NCI-H146 (cell line): ENCODE data around the gene PTPN1.
"Not testable (repeated sequence)": the region's sequence is repeated elsewhere in the genome, so short reads cannot be mapped to it uniquely, and the experiment has no call there.

ENCODE experiments used
- DNase-seq: peaks from one replicate; lab custom pipeline; 2025; lab: John Stamatoyannopoulos, UW

Gene PTPN1

GRCh38 chr20:50481741-50482140 lies 28.4 kb upstream of the PTPN1 start:
- DNase-seq: no peak

- no peak for DNase-seq
Observed at GRCh38 chr20:50482396-50482981, 27.7 kb upstream of the PTPN1 start.

GRCh38 chr20:50484271-50484976 lies 25.8 kb upstream of the PTPN1 start:
- DNase-seq: no peak

GRCh38 chr20:50487397-50487796 lies 22.8 kb upstream of the PTPN1 start:
- no peak for DNase-seq

- DNase-seq: no peak
Observed at GRCh38 chr20:50488236-50488806, 21.9 kb upstream of the PTPN1 start.

- DNase-seq: no peak
Observed at GRCh38 chr20:50491168-50491567, 19.0 kb upstream of the PTPN1 start.

GRCh38 chr20:50491926-50492634 lies 18.1 kb upstream of the PTPN1 start:
- DNase-seq: peak; percentile 49

GRCh38 chr20:50493881-50494253 lies 16.3 kb upstream of the PTPN1 start:
- no peak for DNase-seq

GRCh38 chr20:50494428-50494827 lies 15.8 kb upstream of the PTPN1 start:
- no peak for DNase-seq

GRCh38 chr20:50496773-50497385 lies 13.3 kb upstream of the PTPN1 start:
- no peak for DNase-seq

- no peak for DNase-seq
Observed at GRCh38 chr20:50498071-50498776, 12.0 kb upstream of the PTPN1 start.

- no peak for DNase-seq
Observed at GRCh38 chr20:50499938-50500337, 10.2 kb upstream of the PTPN1 start.

- DNase-seq: no peak
Observed at GRCh38 chr20:50501972-50502745, 8.0 kb upstream of the PTPN1 start.

- no peak for DNase-seq
Observed at GRCh38 chr20:50504231-50504823, 5.9 kb upstream of the PTPN1 start.

- no peak for DNase-seq
Observed at GRCh38 chr20:50506270-50506579, 4.0 kb upstream of the PTPN1 start.

GRCh38 chr20:50507745-50508144 lies 2.4 kb upstream of the PTPN1 start:
- DNase-seq: not testable (repeated sequence)

GRCh38 chr20:50508171-50508755 lies 1.9 kb upstream of the PTPN1 start:
- DNase-seq: no peak

- peak; percentile 47 for DNase-seq
Observed at GRCh38 chr20:50510706-50511542, 741 bp downstream of the PTPN1 start.

GRCh38 chr20:50512323-50512722 lies 2.1 kb downstream of the PTPN1 start:
- DNase-seq: no peak
